Stimulated activated CD4-positive, alpha-beta T cell treated with anti-CD3 and anti-CD28 coated beads, Interleukin-15, amount 100 ng/mL, for 48 hours (primary cell): Measurements from ENCODE around the gene PIKFYVE.
"Not testable (repeated sequence)": the region's sequence is repeated elsewhere in the genome, so short reads cannot be mapped to it uniquely, and the experiment has no call there.

Source experiments
- DNase-seq, 2 donors: peaks; one replicate each; pipeline ENCODE4 v3.0.0-alpha.2; 2020; ENCODE audit warnings: low read depth in 2 of 2

PIKFYVE gene, protein sequence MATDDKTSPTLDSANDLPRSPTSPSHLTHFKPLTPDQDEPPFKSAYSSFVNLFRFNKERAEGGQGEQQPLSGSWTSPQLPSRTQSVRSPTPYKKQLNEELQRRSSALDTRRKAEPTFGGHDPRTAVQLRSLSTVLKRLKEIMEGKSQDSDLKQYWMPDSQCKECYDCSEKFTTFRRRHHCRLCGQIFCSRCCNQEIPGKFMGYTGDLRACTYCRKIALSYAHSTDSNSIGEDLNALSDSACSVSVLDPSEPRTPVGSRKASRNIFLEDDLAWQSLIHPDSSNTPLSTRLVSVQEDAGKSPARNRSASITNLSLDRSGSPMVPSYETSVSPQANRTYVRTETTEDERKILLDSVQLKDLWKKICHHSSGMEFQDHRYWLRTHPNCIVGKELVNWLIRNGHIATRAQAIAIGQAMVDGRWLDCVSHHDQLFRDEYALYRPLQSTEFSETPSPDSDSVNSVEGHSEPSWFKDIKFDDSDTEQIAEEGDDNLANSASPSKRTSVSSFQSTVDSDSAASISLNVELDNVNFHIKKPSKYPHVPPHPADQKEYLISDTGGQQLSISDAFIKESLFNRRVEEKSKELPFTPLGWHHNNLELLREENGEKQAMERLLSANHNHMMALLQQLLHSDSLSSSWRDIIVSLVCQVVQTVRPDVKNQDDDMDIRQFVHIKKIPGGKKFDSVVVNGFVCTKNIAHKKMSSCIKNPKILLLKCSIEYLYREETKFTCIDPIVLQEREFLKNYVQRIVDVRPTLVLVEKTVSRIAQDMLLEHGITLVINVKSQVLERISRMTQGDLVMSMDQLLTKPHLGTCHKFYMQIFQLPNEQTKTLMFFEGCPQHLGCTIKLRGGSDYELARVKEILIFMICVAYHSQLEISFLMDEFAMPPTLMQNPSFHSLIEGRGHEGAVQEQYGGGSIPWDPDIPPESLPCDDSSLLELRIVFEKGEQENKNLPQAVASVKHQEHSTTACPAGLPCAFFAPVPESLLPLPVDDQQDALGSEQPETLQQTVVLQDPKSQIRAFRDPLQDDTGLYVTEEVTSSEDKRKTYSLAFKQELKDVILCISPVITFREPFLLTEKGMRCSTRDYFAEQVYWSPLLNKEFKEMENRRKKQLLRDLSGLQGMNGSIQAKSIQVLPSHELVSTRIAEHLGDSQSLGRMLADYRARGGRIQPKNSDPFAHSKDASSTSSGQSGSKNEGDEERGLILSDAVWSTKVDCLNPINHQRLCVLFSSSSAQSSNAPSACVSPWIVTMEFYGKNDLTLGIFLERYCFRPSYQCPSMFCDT (N-terminal part only)

DNA sequence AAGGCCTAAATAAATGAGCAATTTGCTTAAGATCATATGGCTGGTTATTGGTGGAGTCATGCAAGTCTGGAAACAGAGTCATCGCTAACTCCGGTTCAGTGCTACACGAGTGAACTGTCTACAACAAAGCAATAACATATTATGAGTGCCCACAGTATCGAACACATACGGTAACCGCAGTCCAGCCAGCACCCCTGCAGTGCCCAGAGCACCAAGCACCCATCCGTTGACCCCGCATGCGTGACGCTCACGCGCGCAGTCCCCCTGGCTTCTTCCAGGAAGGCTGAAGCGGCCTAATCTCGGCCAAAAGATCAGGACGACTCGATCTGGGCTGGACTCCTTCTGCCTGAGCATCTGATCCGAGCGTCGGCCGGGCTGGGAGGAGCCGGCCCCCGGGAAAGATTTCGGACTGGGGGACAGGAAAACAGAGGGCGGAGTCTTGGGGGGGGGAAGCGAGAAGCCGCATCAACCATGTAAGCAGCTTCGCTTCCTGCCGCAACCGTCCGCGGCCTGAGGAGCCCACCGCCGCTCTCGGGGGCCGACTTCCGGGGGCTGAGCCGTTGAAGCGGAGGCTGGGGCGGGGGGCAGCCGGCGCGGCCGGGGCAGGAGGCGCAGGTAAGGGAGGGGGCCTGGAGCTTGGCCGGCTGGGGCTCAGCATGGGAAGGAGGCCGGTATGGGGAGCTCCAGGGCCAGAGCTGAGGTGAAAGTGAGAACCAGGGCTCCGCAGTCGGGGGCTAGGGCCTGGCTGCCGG lies at the start of gene PIKFYVE:
TSS of gene PIKFYVE (plus strand) at position 455 of the 752 bp plus-strand sequence. CDS start 5,265 bp downstream, outside the sequence.
- peak; percentile 82 to 85 for DNase-seq

DNA sequence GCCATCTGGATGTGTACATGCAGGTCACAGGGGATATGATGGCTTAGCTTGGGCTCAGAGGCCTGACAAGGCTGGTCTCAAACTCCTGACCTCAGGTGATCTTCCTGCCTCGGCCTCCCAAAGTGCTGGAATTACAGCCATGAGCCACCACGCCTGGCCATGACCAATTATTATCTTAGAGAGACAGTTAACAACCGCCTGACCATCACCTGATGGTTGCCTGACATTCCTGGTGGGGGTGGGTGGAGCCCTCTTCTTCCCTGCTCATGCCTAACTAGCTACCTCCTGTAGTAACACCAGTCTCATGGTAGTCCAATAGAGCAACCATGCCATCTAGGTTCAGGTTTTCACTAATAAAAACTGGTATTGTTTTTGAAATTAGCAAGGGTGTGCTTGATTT lies 44.2 kb upstream of the PIKFYVE start:
- DNase-seq, result not testable (repeated sequence)

DNA sequence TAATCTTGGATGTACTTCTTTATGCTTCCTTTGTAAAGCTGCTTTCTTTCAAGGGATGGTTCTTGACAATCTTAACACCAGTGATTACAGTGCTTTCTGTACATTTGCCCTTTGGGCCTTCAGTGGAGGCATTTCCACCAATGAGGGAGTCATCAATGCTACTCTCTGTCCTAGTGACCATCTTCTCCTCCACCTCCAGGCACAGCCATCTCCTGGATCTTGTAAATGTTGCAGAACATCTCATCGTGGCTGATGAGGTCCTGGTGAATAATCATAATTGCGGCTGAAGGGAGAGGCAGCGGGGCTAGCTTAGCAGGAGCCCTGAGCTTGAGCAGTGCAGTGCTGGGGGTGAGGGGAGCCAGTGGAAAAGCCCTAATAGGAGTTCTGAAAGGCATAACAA lies 43.7 kb upstream of the PIKFYVE start:
- no peak for DNase-seq

DNA sequence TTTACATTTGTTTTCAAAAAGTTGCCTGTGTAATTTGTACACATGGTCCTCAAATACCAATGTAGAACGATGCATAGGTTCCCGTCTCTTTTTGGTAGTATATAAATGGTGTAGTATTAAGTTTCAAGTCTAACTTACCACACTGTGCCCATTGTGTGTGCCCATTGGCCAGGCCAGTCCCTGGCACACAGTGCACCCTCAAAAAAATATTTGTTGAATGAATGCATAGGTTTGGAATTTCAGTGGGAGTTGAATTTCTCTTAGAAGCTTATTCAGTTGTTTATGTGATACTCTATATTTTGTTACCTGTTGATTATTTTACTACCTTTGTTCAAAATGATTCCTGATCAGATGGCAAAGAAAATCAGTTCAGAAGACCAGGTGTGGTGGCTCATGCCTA lies 41.3 kb upstream of the PIKFYVE start:
- no peak for DNase-seq

DNA sequence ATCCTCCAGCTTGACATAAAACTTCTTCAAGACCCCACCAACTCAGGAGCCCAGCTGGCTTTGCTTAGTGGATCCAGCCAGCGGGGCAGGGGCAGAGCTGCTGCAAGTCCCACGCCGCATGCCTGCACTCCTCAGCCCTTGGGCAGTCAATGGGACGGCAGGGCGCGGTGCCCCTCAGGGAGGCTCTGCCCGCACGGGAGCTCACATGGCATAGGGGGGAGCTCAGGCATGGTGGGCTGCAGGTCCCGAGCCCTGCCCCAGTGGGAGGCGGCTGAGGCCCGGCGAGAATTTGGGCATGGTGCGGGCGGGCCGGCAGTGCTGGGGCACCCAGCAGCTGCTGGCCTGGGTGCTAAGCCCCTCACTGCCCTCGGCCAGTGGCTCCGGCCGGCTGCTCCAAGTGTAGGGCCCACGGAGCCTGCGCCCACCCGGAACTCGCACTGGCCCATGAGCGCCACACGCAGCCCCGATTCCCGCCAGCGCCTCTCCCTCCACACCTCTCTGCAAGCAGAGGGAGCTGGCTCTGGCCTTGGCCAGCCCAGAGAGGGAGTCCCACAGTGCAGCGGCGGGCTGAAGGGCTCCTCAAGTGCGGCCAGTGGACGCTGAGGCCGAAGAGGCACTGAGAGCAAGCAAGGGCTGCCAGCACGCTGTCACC lies 38.3 kb upstream of the PIKFYVE start:
- DNase-seq, result no peak

DNA sequence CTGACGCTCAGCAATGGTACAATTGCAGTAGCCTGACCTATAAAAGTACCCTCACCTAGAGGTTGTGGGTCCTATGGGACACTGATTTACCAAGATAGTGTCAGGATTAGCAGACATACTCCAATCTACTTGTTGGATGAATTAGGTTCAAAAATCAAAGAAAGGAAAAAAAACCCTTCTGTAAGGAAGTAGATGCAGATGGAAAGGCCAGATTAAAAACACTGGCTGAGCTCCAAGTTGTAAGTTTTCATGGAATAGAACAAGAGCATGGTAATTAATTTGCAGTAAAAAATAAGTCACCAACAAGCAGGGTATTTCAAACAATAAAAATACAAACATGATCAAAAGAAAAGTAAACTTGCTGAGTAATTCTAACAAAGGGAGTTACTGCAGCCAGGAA lies 37.6 kb upstream of the PIKFYVE start:
- DNase-seq, result no peak

DNA sequence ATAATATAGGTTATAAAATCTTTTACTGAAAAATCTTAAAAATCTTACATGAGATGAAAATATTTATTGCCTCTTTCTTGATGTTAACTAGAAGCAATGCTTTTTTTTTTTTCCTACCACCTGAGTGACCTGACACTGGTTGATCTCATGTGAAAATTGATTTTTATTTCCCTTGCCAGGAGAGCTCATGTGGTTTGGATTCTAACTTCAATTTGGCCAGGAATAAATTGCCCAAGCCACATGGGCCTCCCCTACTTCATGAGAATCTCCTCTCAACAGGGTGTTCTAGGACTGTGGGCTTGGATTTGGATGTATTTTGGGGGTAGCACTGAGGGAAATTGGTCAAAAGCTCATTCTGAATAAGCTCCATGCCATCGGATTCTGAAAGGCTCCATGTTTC lies 31.3 kb upstream of the PIKFYVE start:
- no peak for DNase-seq

DNA sequence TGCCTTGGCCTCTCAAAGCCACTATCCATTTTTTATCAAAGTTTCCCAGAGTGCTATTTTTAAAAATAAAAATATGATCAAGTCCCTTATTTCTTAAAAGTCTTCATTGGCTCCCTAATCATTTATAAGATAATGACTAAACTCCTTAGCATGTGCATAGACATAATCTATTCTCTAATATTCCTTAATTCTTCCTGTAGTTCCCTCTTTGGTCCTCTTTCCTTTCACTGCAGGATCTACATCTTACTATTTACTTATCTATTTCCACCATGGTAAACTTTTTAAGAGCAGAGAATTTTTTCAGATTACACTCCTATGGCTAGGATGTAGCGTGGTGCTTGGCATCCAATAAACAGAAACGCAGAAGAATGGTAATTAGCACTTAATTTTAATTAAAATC lies 30.2 kb upstream of the PIKFYVE start:
- DNase-seq, result no peak

DNA sequence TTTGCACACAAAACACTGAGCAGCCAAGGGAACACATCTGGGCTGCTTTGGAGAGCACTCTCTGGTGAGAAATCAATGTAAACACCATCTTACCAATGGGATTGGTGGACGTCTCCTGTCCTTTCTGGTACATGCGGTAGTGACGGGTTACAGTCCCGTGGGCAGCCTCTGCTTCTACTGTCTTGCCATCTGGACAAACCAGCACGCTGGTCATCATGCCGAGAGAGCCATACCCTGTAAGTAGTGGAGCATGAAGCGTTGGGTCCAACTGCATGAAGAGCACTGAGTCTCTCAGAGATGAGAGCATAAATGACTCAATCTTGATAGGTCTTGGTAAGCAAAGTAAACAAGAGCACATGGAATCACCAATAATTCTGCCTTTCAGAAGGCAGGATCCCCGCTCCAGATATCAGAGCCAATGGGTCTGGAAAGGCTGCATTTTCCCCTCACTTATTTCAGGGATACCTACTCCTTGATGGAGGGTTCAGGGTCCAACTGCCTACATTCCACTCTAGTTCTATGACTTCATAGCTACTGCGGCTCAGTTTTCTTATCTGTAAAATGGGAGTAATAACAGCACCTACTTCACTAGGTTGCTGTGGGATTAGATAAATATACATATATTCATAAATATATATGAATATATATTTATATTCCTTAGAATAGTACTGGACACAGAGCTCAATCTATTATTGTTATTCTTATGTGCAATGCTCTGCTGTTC lies 26.1 kb upstream of the PIKFYVE start:
- no peak for DNase-seq

DNA sequence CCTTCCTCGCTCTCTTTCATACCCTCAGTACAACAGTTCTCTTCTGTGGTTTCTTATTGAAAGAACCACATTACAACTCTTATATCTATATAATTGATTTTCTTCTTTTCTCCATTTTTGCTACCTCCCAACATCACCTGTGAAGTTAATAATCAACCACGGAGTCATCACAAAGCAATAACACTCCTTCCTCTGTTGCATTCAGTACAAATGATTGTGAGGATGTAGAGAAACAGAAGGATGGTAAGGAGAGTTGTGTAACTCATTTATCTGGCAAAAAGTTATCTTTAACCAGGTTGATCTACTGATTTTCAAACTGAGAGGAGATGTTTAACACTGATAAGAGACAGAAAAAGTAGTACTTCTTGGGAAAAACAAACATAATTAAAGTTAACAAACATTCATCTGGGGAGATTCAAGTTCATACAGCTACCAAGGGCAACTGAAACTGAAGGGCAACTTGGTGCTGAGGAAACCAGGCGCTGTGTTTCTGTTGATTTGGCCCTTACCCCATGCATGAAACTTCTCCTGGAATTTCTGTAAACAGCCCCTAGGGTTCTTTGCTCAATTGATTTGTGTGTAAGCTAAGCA lies 25.3 kb upstream of the PIKFYVE start:
- DNase-seq, result no peak

DNA sequence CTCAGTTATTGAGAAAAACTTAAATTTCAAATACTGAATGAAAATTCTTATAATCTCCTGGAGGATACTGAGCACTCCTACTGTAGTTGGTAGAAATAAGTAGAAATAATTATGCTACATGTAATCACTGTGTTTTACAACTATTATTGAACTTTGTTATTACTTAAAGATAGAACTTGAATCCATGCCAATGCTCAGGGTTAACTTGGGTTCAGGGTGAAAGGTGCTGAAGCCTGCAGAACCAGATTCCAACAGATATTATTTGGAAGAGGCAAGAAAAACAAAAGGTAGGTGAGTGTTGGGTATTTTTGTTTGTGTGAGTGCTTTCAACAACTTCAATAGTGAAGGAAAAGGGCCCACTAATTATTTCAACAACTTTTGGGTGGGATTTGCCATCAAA lies 21.6 kb upstream of the PIKFYVE start:
- no peak for DNase-seq

DNA sequence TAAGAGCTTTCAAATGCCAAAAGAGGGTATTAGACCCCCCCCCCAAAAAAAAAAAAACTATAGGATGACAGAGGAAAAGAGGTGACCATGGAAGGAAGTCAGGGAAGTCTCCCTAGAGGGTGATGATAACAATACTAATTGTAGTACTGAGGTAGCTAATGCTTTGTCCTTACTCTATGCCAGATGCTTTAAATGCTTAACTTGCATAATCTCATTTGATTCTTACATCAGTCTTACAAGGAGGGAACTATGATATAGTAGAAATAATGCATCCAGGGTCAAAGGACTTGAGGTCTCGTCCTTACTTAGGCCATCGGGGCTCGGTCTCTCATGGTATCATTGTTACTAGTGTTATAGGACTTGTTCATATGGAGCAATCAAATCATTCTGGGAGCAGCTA lies 20.3 kb upstream of the PIKFYVE start:
- DNase-seq, result no peak

DNA sequence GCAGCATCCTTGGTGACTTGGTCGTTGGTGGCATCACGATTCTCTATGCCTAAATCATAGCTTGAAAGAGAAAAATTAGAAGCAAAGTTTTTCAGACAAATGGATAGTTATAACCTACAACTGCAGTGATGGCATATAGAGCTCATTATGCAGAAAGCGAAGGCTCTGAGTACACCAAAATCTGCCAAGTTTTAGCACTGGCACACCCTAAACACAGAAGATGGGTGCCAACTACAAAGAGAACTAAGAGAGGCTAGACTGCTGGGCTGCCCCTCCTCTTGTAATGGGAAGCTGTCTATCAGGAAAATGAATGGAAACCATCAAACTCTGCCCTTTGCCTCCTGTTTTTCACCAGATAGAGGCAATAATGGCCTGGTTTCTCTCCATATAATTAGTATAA lies 17.5 kb upstream of the PIKFYVE start:
- DNase-seq, result no peak

DNA sequence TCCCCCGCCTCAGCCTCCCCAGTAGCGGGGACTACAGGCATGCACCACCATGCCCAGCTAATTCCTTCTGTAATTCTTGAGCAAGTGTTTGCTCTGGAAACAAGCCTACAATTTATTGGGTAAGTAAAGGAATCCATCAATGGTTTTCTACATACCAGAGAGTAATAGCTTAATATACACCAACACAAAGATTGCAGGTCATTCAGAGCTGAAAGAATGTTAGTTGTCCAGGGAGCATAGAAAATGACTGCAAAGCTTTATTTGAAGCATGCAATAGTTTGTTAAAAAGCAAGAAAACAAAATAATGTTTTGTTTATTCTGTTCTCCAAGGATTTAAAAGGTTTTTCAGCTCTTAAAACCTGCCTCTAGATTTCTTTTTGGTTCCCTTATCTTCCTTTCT lies 16.8 kb upstream of the PIKFYVE start:
- DNase-seq, result no peak

DNA sequence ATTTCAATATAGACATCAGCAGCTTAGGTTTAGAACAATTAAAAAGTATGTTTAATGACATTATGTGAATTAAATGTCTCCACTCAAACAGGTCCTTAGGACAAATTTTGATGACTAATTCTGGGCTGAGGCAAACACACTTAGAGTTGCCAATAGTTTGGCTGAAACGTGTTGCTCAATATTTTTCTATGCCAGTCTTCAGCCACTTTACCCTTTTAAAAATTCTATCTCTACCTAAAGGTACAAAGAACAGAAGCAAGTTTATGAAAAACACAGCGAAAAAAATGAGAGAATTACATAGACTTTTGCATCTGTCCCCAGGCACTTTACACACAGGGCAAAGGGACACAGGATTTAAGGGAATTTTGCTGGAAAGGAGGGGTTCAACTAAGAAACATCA lies 15.7 kb upstream of the PIKFYVE start:
- no peak for DNase-seq

DNA sequence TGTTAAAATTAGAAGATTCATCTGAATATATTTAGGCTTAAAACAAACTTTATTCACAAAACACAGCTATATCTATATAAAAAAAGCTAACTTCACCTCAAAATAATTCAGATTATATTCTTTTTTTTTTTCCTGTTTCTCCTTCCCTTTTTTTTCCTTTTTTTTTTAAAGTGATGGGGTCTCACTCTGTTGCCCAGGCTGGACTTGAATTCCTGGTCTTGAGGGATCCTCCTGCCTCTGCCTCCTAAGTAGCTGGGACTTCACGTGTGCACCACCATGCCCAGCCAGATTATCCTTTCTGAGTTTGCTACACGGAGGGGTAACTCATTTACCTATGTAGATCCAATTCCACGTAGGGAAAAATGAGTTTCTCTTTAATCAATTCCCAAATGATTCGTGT lies 15.0 kb upstream of the PIKFYVE start:
- DNase-seq, result no peak

DNA sequence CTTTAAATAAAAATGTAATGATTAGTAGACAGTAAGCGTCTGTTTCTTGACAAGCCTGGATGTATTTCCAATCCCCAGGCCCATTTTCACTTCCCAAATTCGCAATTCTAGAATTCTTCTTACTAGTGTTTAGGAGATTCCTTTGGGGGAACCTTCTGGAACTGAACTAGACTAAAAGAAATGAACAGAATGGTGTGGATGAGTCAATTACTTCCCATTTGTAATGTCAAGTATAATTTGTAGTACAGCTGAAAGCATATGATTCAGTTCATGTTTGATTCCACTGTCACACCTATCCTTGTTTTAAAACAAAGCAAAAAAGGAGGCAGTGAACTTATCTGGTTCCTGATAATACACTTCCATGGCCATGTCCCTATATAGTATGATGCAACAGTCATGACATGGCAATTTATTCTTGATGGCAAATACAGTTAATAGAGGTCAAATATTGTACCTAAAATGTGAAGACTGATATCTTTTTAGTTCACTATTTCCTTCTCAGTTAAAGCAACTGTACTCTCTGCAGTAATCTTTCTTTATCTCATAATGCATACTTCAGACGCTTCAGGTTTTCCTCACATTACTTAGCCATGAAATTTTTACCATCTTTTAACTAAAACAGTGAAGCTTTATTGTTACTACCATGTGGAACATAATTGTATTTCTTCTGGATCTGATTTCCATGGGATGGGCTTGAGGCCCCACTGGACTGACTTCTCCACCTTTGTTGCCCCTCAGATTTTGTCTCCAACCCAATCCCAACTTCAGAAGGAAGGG lies 13.2 kb upstream of the PIKFYVE start:
- DNase-seq, result no peak

DNA sequence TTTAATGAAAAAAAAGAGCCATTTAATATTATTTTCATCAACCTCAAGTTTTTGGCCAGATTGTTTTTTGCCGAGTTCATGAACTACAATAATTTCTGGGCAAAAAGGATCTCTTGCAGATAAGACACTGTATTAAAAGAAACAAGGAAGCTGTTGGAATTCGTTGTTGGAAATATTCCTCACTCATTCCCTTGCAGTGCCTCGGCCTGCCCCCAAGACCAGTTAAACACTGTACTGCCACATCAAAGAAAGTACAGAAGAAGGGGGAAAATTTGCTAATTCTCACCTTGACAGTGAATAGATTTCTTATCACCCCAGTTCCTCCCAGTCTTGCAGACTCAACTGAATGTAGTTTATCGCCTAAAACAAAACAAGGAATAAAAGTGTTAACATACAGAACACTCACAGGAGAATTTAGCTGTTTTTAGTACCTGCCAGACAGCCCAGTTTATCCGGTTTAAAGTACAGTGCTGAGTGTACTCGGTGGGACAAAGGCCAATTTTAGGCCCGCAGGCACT lies 12.4 kb upstream of the PIKFYVE start:
- no peak for DNase-seq
